ENCODE results near the gene GPR34.
"Not testable (repeated sequence)": the region's sequence is repeated elsewhere in the genome, so short reads cannot be mapped to it uniquely, and the experiment has no call there.

GPR34 gene

DNA sequence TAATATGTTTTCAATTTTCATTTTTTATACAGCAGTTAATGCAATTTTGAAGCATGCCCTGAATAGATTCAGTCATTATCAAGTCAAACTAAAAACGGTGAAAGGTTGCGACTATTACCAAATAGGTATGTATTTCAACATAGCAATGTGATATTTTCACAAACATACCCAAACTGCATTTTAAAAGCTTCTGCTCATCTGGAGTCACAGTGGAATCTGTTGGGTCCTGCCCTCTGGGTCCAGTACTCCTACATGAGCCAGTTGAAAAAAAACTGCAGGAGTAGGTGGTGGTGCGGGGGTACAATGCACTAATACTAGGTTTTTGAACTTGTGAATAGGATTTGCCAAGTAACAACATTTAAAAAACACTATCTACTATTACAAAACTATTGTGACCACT, 938 bp downstream of the GPR34 start:
- H3K4me3 ChIP-seq (ENCODE audit: low read depth, low read length) = no peak overlapping the region
- DNase-seq (ENCODE audit: low read depth) = no peak

DNA sequence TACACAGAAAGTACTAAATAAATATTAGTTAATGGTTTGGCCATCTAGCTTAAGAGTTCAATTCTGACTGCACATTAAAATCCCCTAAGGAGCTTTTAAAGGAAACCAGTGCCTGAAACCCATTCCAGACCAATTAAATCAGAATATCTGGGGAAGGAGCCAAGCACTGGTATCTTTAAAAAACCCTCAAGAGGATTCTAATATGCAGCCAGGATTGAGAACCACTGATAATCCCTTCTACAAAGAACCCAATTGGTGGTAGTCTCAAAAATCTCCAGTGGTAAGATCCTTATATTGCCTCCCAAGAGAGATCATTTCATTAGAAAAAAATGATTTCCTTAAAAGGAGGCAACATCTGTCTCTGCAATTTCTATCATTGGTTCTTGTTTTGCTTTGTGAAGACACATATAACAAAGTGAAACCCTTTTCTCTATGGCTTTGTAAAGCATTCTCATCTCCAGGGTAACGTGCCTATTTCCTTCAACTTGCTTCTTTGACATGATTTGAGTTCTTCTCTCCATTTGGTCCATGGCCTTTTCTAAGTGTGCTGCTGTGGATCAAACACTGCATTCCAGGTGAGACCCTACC, 3.5 kb downstream of the GPR34 start:
- DNase-seq (ENCODE audit: low read depth) = peak; percentile 73
- H3K4me3 ChIP-seq (ENCODE audit: low read depth, low read length) = no peak overlapping the region

DNA sequence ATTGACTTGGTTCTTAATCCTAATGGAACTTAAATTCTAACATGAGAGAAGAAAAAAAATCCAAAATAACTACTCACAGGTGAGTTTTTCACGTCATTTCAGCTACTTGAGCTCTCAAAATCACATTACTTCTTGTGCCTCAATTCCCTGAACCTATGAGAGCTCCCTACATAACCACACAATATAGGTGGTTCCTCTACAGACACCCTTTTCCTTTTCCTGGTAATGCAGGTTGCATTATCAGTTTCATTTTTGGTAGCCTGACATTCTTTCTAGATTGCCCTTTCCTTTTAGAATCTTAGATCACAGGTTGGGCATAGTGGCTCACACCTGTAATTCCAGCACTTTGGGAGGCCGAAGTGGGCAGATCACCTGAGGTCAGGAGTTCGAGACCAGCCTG, 4.3 kb downstream of the GPR34 start:
- H3K4me3 ChIP-seq (ENCODE audit: low read depth, low read length) = no peak overlapping the region
- DNase-seq (ENCODE audit: low read depth) = no peak

DNA sequence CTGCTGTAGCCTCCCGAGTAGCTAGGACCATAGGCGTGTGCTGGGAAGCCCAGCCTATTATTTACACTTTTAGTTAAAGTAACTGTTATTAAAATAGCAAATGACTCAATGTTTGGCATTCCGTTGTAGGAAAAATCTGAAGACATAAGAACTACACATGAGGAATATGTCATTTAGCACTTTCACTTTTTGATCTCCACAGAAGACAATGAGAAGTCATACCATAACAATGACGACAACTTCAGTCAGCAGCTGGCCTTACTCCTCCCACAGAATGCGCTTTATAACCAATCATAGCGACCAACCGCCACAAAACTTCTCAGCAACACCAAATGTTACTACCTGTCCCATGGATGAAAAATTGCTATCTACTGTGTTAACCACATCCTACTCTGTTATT, 6.7 kb downstream of the GPR34 start:
- DNase-seq (ENCODE audit: low read depth) = no peak

DNA sequence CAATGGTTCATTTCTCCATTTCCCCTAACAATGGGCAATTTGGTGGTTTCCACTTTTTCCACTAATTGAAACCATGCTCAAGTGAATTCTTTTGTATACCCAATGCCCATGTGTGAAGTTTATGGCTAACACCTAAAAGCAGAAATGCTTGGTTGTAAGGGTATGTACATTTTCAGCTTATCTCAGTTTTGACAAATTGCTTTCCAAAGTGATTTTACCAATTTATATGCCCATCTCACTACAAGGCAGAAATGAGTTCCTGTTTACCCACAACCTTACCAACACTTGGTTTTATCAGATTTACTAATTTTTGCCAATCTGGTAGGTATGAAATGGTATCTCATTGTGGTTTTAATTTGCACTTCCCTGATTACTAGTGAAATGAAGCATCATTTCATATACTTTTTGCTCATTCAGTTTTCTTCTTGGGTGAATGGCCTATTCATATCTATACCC, 14.8 kb downstream of the GPR34 start:
- H3K4me3 ChIP-seq (ENCODE audit: low read depth, low read length) = no peak overlapping the region
- no peak for DNase-seq (ENCODE audit: low read depth)

More for the DNA sequence above, 6.7 kb downstream of the GPR34 start:
- H3K4me3 ChIP-seq (ENCODE audit: low read depth, low read length) = no peak overlapping the region

DNA sequence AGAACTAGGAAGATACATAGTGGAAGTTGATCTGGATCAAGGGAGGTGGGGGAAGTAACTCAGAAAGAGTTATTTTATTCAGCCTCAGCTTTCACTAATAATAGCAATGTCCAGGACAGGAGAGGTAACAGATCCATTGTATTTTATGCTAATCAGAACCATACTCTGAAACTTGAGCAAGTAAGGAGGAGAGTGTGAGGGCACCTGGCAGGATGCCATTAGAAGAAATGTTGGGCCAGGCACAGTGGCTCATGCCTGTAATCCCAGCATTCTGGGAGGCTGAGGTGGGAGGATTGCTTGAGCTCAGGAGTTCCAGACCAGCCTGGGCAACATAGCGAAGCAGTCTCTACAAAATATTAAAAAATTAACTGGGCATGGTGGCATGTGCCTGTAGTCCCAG, 16.3 kb downstream of the GPR34 start:
- DNase-seq (ENCODE audit: low read depth) = no peak
- no peak overlapping the region for H3K4me3 ChIP-seq (ENCODE audit: low read depth, low read length)

DNA sequence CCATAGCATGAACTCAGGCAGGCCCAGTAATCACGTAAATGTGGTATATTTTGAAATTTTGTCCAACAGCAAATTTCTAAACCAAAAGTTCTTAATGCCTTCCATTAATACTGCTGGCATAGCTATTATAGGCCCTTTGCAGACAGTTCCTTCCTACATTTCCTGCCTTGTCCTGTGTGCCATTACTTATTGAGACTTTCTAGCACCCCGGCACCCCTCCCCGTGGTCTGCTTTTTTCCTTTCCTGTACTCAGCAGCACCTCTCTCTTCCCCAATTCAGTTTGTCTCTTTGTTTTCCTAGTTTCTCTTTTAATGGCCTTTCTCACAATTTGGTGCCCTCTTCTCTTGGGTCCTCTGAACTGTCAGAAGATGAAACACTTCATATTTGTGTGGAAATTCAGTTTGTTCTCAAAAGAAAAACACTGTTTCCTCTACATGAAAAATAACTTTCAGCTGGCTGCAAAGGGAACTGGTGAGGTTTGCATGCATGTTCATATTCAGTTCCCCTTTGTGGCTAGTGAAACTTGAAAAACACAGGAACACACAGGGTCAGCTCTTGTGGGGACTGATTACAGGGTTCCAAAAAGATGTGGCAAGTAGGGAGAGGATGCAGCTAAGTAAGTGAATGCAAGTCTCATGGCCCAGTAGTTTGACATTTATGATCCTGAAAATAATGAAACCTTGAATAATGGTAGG, 17.1 kb downstream of the GPR34 start:
- no peak overlapping the region for H3K4me3 ChIP-seq (ENCODE audit: low read depth, low read length)
- no peak for DNase-seq (ENCODE audit: low read depth)

DNA sequence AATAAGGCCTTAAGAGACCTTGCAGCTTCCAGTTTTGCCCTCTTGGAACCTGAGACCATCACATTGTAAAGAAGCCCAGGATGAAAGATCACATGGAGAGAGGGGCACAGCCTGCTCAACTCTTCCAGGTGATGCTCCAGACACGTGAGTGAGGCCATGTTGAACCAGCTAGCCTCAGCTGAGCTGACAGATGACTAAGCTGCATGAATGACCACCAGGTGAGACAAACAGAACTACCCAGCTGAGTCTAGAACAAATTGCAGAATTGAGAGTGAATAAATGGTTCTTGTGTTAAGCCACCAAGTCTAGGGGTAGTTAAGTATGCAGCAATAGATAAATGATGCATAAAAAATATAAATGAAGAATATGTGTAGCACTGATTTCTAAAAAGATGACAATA, 18.4 kb downstream of the GPR34 start:
- DNase-seq (ENCODE audit: low read depth) = no peak

DNA sequence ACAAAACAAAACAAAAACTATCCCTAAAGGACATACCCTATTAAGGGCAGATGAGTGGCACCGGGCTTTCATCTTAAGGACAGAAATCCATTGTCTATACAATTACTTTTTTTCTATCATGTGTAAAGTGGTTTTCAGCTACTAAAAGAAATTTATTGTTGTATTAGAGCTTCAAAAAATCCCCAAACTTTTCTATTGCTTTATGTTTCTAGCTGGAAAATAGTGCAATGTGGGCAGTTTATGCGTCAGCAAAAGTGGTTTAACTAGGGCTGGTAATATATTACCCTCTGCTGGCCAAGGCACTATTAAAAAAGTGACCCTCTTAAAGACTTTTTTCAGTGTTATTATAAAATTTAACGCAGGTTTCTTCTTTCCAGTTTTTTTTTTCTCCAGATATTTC, 19.7 kb downstream of the GPR34 start:
- H3K4me3 ChIP-seq (ENCODE audit: low read depth, low read length) = no peak overlapping the region

More for the DNA sequence above, 18.4 kb downstream of the GPR34 start:
- H3K4me3 ChIP-seq (ENCODE audit: low read depth, low read length) = no peak overlapping the region

DNA sequence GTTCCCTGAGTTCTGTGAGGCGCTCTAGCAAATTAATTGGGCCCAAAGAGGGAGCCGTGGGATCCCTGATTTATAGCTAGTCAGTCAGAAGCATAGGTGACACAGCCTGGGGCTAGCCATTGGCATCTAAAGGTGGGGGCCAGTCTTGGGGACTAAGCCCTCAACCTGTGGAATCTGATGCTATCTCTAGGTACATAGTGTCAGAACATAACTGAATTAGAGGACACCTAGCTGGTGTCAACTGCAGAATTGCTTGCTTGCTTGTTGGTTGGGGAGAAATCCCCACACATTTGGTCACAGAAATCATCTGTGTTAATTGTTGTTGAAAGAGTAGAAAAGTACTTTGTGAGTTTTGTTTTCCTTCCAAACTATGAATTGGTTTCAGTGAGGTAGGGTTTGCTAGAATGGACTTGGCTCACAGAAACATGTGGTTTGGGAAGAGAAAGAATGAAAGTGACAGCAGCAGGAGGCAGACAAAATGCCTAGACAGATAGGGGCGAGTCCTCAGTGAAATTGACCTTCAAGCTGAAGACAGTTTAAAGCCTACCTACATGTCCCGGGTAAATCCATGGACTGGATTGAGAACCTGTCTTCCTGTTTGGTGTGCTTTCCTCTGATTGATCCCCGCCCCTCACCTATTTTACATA, 22.4 kb downstream of the GPR34 start:
- no peak overlapping the region for H3K4me3 ChIP-seq (ENCODE audit: low read depth, low read length)
- DNase-seq (ENCODE audit: low read depth) = no peak

More for the DNA sequence above, 19.7 kb downstream of the GPR34 start:
- no peak for DNase-seq (ENCODE audit: low read depth)

DNA sequence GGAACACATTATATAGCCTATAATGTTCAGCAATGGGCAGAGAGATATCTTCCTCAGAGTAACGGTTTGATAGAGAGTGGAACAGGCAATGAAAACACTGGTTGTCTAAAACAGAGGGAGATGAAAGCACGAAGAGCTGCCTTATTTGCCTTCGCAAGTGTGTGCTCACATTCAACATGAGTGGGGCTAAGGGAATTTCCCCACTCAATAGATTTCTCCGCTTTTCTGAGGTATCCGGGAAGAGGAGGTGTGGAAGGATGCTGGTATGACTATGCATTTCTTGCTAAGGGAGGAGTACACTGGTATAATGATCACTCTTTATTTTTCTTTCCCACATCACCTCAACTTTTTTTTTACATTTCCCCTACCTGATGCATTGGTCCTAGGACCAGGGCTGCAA, 27.4 kb downstream of the GPR34 start:
- no peak for DNase-seq (ENCODE audit: low read depth)
- H3K4me3 ChIP-seq (ENCODE audit: low read depth, low read length) = no peak overlapping the region

DNA sequence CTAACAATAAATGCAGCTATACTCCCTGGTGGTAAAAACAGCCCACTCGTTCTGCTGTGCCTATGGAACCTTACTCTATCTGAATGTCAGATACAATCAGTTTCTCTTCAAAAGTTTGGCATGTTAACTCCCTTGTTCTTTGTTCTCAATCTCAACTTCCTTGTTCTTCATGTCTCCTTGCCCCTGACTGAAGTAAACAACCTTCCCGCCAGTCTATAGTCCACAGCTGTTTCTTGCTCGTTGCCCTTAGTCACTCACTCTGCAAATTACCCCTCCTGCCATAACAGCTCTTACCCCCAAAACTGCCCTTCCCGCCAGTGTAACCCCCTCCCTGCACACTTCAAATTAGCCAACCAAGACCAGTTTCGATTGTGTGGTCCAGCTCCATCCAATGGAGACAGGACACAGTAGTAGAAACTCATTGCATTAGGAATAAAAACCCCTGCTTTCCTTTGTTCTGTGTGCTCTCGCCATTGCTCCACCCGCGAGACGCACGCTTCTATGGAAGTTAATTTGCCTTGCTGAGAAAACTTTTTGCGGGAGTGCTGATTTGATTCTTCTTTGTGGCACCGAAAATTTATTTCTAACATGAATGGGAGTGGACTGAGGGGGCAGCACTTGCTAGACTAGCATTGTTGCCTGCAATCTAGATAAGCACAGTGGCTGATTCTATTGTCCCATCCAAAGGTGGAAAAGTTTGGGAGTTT, 28.1 kb downstream of the GPR34 start:
- no peak for DNase-seq (ENCODE audit: low read depth)
- H3K4me3 ChIP-seq (ENCODE audit: low read depth, low read length) = no peak overlapping the region

DNA sequence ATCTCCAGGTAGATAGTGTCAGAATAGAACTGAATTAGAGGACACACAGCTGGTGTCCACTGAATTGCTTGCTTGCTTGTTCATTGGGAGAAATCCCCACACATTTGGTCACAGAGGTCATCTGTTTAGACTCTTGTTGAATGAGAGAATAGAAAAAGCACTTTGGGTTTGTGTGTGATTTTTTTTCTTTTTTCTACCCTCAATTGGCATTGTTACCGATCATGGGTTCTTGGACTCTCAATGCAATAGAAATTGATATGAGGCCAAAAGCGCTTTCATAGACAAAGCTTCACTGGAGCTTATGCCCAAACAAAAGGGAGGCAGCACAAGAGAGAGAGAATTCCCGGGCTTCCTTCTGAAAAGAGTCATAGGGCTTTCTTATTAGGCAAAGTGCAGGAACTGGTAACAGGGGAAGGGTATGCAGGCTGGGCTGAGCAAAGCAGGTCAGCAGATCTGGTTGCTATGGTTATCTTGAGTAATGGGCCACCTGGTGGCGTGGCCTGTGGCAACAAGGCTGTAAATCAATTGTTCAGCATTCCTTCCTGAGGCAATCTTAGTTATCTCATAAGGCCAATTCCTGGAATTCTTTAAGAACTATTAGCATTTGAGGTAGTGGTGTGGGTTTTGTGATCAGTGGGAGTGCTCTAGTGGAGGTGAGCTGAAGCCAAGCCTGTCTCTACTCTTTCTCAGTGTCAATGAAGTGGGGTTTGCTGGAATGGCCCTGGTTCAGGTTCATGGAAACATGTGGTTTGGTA, 29.9 kb downstream of the GPR34 start:
- H3K4me3 ChIP-seq (ENCODE audit: low read depth, low read length) = no peak overlapping the region
- DNase-seq (ENCODE audit: low read depth) = no peak

DNA sequence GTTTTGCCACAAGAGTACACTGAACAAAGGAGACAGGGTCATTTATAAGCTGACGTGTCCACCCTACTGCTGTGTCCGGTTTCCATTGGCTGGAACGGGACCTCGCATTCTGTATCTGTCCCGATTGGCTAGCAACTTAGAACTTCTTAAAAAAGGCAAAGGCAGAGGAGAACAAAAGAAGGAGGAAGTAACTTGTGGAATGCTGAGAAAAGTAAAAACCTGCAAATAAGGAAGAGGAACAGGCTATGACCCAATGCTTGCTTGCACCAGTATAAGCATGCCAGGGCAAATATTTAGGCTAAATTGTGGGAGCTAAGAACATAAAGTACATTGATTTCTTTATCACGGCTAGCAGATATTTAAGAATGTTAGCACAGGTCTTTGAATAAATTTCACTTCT, 30.8 kb downstream of the GPR34 start:
- H3K4me3 ChIP-seq (ENCODE audit: low read depth, low read length); DNase-seq (ENCODE audit: low read depth): not testable (repeated sequence)

DNA sequence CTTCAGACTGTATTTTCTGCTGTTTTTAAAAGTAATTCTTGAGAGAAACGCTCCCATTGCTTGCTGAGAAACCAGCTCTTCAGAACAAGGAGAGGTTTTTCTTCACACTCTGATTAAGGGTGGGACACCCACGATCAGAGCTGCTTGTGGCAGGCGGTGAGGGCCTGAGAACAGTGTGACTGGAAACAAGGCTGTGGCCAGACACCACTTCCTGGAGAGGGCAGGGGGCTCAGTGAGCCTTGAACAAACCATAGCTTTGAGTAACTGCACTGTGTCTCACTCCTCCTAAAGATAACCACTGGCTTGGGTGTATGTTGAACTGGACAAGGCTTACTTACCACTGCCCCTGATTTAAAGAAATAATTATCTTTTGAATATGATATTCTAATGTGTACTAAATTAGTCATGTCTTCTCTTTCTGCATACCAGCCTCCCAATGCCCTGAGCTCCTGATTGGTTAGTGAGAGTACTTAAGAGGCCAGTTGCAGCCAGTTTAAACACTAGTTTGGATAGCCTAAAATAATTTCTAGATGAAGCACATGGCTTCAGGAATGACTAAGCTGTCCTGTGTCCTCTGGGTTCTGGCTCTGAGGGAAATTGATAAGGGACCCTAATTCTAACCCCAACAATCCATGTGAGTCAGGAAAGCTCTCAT, 31.5 kb downstream of the GPR34 start:
- DNase-seq (ENCODE audit: low read depth) = no peak

DNA sequence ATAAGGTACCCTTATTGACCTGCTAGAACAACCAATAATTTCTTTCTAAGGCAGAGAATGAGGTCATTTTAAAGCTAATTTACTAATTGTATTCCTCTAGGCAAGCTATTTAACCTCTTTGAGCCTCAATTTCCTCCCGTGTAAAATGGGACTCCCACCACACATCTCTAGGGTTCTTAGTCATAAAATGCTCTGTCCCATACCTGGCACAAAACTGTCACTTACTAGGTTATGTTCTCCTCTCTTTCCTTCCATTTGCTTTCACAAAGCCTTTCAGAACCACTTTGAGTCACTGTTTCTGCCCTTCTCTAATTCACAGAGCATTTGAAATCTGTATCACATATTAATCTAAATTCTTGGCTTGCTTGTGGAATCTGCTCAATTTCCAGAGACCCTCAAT, 32.8 kb downstream of the GPR34 start:
- DNase-seq (ENCODE audit: low read depth) = no peak
- H3K4me3 ChIP-seq (ENCODE audit: low read depth, low read length) = no peak overlapping the region

More for the DNA sequence above, 31.5 kb downstream of the GPR34 start:
- no peak overlapping the region for H3K4me3 ChIP-seq (ENCODE audit: low read depth, low read length)

DNA sequence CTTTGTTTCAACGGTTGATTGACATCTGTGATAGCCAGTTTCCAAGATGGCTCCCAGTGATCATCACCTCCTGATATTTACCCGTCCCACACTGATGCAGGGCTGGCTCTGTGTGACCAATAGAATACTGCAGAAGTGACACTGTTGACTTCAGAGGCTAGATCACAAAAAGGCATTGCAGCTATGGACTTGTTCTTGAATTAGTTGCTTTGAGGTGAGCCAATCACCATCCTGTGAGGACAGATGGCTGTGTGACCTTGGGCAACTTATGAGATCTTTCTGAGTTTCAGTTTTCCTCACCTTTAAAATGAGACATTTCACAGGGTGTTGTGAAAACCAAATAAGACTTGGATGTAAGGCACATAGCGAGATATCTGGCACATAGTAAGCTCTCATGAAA, 33.4 kb downstream of the GPR34 start:
- H3K4me3 ChIP-seq (ENCODE audit: low read depth, low read length) = no peak overlapping the region
- no peak for DNase-seq (ENCODE audit: low read depth)

DNA sequence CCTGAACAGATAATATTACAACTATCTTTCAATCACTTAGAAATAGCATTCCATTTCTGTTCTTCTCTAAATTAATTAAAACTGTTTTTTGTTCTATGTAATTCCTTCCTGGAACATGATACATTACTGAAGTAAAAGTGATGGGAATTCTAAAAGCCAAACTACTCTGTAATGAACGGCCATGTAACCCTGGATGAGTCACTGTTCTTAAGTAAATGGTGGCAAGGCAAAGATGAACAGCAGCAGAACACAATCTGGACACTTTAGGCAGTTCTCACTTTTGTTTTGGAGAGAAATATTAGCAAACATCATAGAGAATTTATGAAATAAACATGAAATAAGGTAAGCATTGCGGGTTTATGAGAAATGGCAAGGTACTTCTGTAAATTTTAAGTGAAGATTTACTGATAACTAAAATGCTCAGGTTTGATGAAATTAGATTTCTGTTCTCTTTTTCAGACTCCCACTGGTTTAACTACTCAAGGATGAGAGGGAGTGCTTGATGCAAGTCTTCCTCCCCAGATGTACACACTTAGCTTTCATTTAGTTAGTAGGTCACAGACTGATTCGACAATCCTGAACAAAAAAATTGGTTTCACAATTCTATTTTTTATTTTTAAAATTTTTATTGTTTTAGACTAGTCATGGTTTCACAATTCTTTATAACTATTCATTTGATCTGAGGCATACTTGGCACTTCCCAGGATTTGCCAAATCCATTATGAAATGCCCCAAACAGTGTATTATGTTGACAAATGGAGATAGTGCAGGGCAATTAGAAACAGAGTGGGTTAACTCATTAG, 34.2 kb downstream of the GPR34 start:
- DNase-seq (ENCODE audit: low read depth) = no peak
- no peak overlapping the region for H3K4me3 ChIP-seq (ENCODE audit: low read depth, low read length)
